KBM-7 (cell line): ENCODE measurements around the gene LRP5.
A peak's percentile ranks its signal among the peaks of the same experiment; 100 is the strongest.

ENCODE experiments used
- DNase-seq: peaks from one replicate; pipeline ENCODE4 v3.0.0-alpha.2; 2015
- in situ Hi-C: fragments of 300-500 bp; cut with MboI; formaldehyde crosslinking; loops from 2 replicates; pipeline ENCODE4 v1.14.3; 2020; ENCODE audit warnings: low sequenced_read_pairs, low pct_unique_long_range_greater_than_20kb, mixed read lengths

LRP5 gene

DNA sequence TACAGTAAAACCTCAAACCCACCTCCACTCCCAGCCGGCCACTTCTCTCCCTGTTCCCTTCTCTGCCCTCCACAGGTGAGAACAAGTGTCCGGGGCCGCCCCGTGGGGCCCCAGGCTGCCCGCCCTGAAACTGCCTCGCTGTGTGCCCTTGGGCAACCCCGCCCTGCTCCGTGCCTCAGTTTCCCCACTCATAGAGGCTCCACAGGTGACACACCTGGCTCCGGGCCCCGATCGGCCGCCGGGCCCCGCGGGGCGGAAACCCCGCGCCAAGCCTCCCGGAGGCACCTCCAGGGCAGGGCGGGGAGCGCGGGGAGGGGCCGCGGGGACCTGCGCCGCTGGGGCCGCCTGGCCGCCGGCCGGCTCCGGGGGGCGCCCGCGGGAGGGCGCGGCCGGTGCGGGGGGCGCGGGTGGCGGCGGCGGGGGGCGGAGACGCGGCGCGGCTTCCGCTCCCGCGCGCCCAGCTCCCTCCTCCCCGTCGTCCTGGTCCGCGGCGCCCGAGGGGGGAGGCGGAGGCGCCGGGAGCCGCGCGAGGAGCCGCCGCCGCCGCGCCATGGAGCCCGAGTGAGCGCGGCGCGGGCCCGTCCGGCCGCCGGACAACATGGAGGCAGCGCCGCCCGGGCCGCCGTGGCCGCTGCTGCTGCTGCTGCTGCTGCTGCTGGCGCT lies at the start of gene LRP5:
Gene LRP5, plus strand, starts transcription at position 475 of the 663 bp plus-strand sequence. Its CDS starts 124 bp downstream, at position 599.
- no peak for DNase-seq
- in situ Hi-C loops: no loop called here

DNA sequence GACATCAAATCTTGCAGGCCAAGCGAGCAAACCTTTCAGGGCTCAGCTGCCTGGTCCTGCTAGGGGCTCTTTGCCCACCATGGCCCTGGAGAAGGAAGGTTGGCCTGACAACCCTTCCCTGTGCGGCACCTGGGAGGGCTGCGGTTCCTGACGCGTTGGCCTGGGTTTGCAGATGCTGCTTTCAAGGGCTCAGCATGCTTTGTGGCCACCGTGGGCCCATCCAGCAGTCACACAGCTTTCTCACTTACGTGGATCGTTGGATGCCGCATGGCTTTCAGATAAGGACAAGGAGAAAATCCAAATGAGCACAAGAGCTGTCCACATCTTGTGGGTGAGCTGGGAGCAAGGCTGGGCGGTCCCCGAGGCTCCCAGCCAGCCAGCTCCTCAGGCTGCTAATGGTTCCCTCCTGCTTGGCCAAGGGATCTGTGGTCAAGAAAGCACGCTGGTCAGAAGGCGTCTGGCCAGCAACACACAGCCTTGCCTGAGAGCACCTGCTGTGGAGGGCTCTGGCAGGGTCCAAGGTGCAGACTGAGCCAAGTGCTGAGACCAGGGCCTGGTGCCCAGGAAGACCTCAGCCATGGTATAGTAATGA lies 48.9 kb upstream of the LRP5 start:
- in situ Hi-C loops: no loop called here
- DNase-seq: no peak

DNA sequence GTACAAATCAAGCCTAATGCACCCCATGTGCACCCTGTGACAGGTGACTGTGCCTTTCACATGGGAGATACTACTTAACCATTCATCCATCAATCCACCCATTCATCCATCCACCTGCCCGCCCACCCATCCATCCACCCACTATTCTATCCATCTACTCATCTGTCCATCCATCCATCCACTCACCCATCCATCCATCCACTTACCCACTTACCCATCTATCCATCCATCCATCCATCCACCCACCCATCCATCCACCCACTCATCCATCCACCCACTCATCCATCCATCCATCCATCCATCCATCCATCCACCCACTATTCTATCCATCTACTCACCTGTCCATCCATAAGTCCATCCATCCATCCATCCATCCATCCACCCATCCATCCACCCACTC lies 48.1 kb upstream of the LRP5 start:
- in situ Hi-C loops: no loop called here
- DNase-seq: no peak

DNA sequence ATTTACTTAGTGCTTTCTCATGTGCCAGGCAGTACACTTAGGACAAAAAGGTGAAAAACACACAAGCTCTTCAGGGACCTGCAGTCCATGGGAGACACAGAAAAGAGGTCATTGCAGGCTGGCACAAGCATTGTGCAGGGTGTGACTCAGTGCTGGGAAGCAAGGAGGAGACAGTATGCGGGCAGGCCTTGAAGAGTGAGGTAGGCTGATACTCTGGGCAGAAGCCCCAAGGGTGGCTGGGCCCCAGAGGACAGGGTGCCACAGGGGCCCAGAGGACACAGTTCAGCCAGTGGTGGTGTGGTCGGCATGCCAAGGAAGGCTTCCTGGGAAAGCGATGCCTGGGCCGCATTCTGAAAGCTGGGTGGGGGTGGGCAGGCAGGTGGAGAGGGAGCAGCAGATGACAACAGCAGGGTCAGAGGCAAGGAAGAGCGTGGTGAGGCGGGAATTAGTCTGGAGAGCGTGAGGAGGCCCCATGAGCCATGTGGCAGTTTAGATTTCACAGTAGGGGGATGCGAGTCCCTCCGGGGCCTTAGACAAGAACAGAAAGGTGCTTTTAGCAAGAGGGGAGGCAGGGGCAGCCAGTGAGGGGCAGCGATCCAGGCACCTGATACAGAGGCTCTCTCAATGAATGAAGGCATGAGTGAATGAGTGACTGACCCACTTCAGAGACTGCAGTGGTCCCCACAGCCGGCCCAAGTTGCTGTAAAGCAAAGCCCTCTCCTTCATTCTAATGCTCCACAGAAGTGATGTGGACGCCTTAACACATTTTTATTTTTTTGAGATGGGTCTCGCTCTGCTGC lies 47.5 kb upstream of the LRP5 start:
- DNase-seq: no peak
- in situ Hi-C loops: no loop called here

GRCh38 chr11:68266121-68266891 lies 46.1 kb upstream of the LRP5 start:
- in situ Hi-C loops: no loop called here

GRCh38 chr11:68266936-68267880 lies 45.2 kb upstream of the LRP5 start:
- in situ Hi-C loops: no loop called here
- no peak for DNase-seq

More at GRCh38 chr11:68266121-68266891, 46.1 kb upstream of the LRP5 start:
- DNase-seq: no peak

- no peak for DNase-seq
- in situ Hi-C loops: no loop called here
Measured at GRCh38 chr11:68267881-68268240, 44.5 kb upstream of the LRP5 start.

DNA sequence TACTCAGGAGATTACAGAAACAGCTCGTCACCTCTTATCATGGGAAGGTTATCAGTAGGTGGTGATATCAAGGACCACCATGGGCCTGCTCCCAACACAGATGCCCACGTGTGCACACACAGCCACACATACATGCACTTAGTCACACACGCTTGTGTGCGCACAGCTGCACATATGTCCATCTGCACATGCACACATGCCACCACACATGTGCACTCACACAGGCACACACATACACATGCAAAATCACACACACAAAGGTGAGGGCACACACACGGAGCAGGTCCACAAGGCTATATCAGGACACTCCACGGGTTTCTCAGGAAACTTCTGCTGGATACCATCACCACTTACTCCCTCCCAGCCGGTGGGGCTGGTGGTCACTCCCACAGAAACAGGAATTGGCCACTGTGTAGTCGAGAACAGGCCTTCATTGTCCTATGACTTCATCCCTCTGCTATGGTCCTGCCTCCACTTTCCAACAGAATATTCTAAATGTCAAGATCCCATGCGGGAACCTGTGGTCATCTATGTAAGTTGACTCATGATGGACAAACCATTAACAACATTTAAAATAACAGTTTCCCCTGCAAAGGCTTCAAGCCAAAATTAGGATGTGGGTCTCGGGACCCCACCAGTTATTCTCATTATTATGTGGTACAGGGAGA lies 42.8 kb upstream of the LRP5 start:
- no peak for DNase-seq
- in situ Hi-C loops: no loop called here

GRCh38 chr11:68270196-68271022 lies 42.0 kb upstream of the LRP5 start:
- in situ Hi-C loops: no loop called here
- DNase-seq: no peak

GRCh38 chr11:68271023-68271780 lies 41.2 kb upstream of the LRP5 start:
- peak; percentile 88 for DNase-seq

DNA sequence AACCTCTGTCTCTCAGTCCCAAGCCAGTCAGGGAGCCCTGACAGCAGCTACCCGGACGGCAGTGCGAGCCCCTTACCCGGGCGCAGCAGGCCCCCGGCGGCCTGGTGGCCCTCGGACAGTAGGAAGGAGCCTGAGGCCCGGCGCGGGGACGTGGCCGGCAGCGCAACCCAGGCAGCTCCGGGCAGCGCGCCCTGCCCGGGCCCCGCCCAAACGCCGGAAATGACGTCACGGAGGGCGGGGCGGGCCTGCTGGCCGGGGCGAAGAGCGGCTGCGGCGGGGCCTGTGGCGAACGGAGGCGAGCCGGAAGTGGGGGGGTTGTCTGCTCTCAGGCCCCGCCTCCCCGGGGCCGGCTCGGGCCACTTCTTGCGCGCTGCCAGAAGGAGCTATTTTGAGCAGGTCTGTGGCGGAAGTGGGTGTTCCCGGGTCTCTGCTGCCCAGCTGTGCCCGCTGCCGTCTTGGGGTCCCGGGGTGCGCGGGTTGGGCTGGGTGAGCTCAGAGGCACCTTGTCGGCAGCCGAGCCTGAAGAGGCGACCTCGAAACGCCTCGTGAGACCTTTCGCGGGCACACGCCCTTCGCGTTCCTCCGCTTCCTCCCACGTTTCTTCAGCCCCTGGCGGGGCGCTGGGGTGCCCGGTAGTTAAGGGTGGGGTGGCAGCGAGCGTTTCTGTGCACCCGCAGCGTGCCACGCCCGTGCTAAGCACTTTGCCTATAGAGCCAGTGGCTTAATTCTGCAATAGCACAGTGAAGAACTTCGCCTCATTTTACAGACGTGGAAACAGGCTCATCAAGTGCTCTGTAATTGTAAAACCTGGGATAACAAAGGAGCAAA lies 40.4 kb upstream of the LRP5 start, which contains the start of gene C11orf24:
Gene C11orf24, minus strand, starts transcription at position 193 of the 828 bp plus-strand sequence. CDS start 8,206 bp downstream, outside the sequence.
- in situ Hi-C loops: no loop called here

More at GRCh38 chr11:68271023-68271780, 41.2 kb upstream of the LRP5 start:
- in situ Hi-C loops: no loop called here

DNA sequence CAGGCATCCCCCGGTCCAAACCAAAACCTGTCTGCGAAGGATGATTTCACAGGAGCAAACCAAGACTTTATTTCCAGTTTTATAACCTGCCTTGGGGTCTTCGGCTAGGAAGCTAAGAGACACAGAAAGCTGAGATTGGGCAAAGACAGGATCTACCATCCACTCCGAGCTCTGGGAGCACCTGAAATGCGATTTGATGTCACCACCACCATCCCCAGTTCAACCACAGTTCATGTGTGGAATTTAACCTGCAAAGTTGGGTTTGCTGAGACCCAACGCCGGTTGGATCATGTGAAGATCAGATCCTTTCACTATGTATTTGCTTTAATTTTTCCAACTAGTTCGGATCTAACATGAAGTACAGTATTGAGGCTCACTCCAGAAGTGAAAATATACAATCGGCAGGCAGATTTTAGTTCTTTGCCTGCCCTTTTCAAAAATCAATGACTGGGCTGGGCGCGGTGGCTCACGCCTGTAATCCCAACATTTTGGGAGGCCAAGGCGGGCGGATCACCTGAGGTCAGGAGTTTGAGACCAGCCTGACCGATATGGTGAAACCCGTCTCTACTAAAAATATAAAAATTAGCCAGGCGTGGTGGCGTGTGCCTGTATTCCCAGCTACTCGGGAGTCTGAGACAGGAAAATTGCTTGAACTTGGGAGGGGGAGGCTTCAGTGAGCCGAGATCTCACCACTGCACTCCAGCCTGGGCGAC lies 39.2 kb upstream of the LRP5 start:
- in situ Hi-C loops: no loop called here
- DNase-seq: no peak

More for the DNA sequence above, 40.4 kb upstream of the LRP5 start, which contains the start of gene C11orf24:
- peak; percentile 97 for DNase-seq

GRCh38 chr11:68274306-68274705 lies 38.1 kb upstream of the LRP5 start:
- in situ Hi-C loops: no loop called here
- no peak for DNase-seq

GRCh38 chr11:68275721-68276507 lies 36.5 kb upstream of the LRP5 start:
- in situ Hi-C loops: no loop called here
- DNase-seq: no peak
